EH (cell line): ENCODE data around the gene RAB6C.
"Not testable (repeated sequence)": the region's sequence is repeated elsewhere in the genome, so short reads cannot be mapped to it uniquely, and the experiment has no call there.

Experiments used
- DNase-seq: peaks from one replicate; pipeline ENCODE4 v3.0.0-alpha.2; 2015; ENCODE audit warnings: low read depth

The RAB6C gene

GRCh38 chr2:129979629-129980155 is at the start of gene RAB6C:
TSS of gene RAB6C (plus strand) at chr2:129979666. CDS start at chr2:129980116, 450 bp downstream.
- peak; percentile 14 for DNase-seq

- peak; percentile 1 for DNase-seq
Measured at GRCh38 chr2:129930451-129930850, 49.0 kb upstream of the RAB6C start.

- DNase-seq = not testable (repeated sequence)
Measured at GRCh38 chr2:129933387-129933786, 46.1 kb upstream of the RAB6C start.

GRCh38 chr2:129934044-129934822 is 45.2 kb upstream of the RAB6C start:
- peak; percentile 32 for DNase-seq

GRCh38 chr2:129935118-129935517 is 44.3 kb upstream of the RAB6C start:
- DNase-seq = peak; percentile 1

- no peak for DNase-seq
Measured at GRCh38 chr2:129936334-129936934, 43.0 kb upstream of the RAB6C start.

GRCh38 chr2:129938850-129939471 is 40.5 kb upstream of the RAB6C start:
- not testable (repeated sequence) for DNase-seq

GRCh38 chr2:129943456-129943855 is 36.0 kb upstream of the RAB6C start:
- DNase-seq = not testable (repeated sequence)

GRCh38 chr2:129945557-129945956 is 33.9 kb upstream of the RAB6C start:
- DNase-seq = no peak

GRCh38 chr2:129947712-129948111 is 31.8 kb upstream of the RAB6C start:
- not testable (repeated sequence) for DNase-seq

- not testable (repeated sequence) for DNase-seq
Measured at GRCh38 chr2:129956171-129956570, 23.3 kb upstream of the RAB6C start.

- no peak for DNase-seq
Measured at GRCh38 chr2:129957891-129958290, 21.6 kb upstream of the RAB6C start.

GRCh38 chr2:129958736-129959135 is 20.7 kb upstream of the RAB6C start:
- not testable (repeated sequence) for DNase-seq

GRCh38 chr2:129968605-129969004 is 10.9 kb upstream of the RAB6C start:
- DNase-seq = not testable (repeated sequence)

- no peak for DNase-seq
Measured at GRCh38 chr2:129975016-129975774, 4.3 kb upstream of the RAB6C start.

GRCh38 chr2:129976969-129977368 is 2.5 kb upstream of the RAB6C start:
- DNase-seq = not testable (repeated sequence)

GRCh38 chr2:129977986-129978385 is 1.5 kb upstream of the RAB6C start:
- DNase-seq = no peak

- not testable (repeated sequence) for DNase-seq
Measured at GRCh38 chr2:129980246-129980645, 780 bp downstream of the RAB6C start.

- DNase-seq = not testable (repeated sequence)
Measured at GRCh38 chr2:129981689-129982088, 2.2 kb downstream of the RAB6C start.

GRCh38 chr2:129984426-129984825 is 5.0 kb downstream of the RAB6C start:
- DNase-seq = no peak

- not testable (repeated sequence) for DNase-seq
Measured at GRCh38 chr2:129992415-129993006, 13.0 kb downstream of the RAB6C start.
